HG03039 (cell line): Measurements from ENCODE around the gene RAB22A.

Experiments used
- ATAC-seq: cut with Tn5 transposase; IDR thresholded peaks from one replicate; pipeline ENCODE4 v1.9.1; 2021; ENCODE audit warnings: mild to moderate bottlenecking, moderate library complexity; ENCODE audit not compliant: unreplicated experiment

The RAB22A gene

GRCh38 chr20:58300321-58300720 is 9.2 kb upstream of the RAB22A start:
- no peak for ATAC-seq

DNA sequence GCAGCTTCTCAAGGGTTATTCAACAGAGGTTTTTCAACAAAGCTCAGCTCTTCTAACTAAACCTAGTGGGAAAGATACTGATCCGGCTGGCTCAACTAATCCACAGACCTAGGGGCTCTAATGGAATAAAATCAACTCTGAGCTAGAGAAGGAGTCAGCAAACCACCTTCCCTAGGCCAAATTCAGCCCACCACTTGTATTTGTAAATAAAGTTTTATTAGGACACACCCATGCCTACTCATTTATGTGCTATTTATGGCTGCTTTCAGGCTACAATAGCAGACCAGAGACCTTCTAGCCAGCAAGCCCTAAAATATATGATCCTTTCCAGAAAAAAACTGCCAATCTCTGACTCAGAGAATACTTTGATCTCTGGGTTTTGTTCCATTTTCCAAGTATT is 6.0 kb upstream of the RAB22A start:
- ATAC-seq, result no peak

DNA sequence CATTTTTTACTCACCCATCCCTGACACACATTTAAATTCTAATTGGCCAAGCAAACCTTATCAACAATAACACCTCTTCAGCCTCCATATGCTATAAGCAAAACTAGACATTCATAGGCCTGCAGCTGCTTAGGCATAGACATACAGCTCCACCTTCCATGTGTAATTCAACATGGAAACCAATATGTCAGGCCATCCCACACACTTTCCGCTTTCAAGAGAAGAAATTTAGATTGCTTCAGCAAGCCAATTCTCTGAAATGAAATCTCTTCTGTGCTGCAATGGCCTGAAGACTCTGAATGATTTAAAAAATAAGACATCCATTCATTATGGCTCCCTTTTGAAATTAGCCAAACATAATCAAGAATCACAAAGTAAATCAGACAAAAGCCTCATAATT is 4.5 kb upstream of the RAB22A start:
- no peak for ATAC-seq

- no peak for ATAC-seq
Observed at GRCh38 chr20:58306421-58307261, 2.9 kb upstream of the RAB22A start.

- ATAC-seq, result no peak
Observed at GRCh38 chr20:58307270-58307669, 2.2 kb upstream of the RAB22A start.

DNA sequence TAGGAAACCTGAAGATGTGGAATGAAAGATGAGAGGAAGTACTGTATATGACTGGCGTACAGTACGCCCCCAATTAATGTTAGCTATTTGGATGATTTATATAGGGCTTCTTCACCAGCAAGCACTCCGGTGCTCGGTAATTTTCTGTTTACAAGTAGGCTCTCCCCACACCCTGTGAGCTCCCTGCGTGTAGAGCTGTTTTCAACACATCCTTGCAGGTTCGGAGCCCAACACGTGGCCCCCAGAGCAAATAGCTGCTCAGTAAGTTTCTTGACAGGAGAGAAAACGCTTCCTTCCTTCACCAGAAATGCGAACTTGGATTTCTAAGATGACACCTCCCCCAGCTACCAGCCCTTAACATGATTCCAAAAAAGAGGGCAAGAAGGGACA is 1.2 kb upstream of the RAB22A start:
- ATAC-seq, result no peak

DNA sequence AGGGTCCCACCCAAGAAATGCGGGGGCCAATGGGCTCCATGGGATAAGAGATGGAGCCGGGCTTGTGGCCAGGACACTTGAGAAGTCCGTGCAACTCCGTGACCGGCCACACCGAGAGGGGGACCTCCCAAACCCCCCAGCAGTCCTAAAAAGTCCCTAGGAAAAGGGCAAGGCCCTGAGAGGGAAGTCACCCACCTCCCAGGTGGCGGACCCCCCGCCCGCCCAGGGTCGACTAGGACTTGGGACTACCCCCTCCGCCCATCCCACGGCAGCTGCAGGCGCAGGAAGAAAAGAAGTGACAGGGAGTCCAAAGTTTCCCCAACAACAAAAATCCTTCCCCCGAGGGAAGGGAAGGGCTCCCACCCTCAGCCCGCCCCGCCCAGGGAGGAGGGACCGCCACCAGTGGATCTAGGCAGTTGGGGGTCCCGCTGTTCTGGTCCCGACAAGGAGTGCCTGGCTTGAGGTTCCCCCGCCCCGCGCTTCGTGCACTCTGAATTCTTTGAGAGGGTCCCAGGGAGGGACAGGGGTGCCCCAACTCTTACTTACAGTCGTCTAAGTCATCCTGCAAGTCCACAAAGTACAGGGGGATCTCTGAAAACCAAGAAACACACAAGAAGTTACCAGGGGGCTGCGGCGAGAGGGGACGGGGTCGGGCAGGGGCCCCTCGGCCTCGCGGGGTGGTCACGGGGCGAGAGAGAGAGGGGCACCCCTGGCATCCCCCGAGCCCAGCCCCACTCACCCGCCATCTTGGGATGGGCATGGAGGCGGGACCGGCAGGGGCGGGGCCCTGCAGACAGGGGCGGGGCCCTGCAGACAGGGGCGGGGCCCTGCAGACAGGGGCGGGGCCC is 611 bp upstream of the RAB22A start:
- ATAC-seq, result peak; percentile 43

DNA sequence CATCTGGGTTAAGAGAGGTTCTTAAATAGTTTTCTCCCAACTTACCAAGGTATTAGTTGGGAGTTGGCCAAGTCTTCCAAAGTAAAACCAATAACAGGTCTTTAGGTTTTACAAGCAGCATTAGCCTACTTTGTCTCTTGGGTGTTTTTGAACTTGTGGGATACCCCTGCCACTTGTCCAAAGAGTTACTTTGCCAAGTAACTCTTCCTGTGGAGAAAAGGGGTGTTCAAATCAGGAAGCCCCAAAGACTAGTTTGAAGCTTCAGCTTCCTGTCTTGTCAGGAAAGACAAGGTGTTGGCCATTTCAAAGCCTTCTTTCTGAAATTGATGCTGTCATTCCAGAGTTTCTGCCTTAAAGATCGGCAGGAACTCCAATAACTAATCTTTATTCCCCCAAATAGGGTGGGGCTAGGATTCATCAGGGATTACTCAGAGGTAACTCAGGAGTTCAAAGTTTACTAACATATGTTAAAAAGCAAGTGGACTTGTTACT is 822 bp downstream of the RAB22A start:
- no peak for ATAC-seq

DNA sequence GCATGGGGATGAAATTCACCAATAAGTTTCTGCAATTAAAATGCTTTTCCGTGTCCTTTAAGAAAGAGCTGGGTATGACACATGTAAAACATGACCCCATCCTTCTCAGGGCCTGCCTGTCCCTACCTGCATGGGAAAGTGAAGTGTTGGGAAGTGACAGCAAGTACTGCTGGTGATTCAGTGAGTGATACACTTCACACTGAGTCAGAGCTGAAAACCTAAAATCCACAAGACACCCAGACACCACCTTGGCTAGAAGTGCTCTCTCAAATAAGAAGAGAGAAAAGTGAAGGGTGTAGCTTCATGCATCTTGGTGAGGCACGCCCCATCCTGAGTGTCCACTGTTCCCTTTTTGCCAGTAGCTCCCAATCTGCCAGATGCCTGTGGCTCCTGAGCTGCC is 3.3 kb downstream of the RAB22A start:
- no peak for ATAC-seq

DNA sequence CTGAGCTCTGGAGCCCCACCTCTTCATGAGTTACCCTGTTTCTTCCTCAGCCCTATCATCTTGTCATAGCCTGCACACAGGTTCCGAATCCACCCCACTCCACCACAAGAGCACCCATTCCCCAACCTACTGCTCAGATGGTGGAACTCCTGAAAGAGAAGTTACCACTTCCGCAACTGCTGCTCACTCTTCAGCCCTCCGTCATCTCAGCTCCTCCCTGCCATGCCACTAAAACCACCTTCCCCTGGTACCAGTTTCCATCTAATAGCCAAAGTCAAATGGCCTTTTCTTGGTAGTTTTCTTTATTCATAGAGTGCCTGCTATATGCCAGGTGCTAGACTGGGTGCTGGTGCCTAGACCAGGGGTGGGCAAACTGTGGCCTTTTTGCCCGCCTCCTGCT is 3.9 kb downstream of the RAB22A start:
- no peak for ATAC-seq

DNA sequence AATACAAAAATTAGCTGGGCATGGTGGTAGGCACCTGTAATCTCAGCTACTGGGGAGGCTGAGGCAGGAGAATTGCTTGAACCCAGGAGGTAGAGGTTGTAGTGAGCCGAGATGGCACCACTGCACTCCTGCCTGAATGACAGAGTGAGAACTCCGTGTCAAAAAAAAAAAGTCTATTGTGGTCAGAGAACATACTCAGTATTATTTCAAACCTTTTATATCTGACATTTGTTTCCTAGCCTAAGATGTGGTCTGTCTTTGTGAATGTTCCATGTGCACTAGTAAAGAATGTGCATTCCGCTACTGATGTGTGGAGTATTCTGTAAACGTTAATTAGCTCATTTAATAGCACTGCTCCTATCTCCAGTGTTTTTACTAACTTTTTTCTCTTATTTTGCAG is 11.7 kb downstream of the RAB22A start:
- no peak for ATAC-seq

- ATAC-seq, result no peak
Observed at GRCh38 chr20:58322083-58322482, 12.6 kb downstream of the RAB22A start.

DNA sequence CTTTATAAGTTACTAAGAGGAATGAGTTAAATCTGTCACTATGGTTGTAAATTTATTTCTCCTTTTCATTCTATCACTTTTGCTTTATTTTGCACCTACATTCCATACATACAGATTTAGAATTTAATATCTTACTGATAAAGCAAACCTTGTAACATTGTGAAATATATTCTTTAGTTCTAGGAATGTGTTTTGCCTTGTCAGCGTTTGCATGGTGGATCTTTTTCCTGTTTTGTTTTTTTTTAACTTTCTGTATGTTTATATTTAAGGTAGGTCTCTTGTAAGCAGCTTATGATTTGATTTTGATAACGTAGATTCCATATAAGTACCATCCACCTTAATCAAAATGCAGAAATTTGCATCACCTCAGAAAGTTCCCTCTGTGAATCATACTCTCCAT is 16.4 kb downstream of the RAB22A start:
- ATAC-seq, result no peak

GRCh38 chr20:58327211-58327610 is 17.7 kb downstream of the RAB22A start:
- no peak for ATAC-seq

DNA sequence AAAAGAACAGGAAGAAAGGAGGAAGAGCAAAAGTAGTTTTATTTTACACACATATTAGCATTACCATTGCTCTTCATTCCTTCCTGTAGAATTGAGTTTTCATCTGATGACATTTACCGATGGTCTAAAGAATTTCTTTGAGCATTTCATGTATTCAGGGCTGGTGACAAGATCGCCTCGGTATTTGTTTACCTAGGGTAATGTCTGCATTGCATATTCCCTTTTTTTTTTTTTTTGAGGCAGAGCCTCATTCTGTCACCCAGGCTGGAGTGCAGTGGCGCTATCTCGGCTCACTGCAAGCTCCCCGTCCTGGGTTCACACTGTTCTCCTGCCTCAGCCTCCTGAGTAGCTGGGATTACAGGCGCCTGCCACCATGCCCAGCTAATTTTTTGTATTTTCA is 19.3 kb downstream of the RAB22A start:
- ATAC-seq, result no peak

DNA sequence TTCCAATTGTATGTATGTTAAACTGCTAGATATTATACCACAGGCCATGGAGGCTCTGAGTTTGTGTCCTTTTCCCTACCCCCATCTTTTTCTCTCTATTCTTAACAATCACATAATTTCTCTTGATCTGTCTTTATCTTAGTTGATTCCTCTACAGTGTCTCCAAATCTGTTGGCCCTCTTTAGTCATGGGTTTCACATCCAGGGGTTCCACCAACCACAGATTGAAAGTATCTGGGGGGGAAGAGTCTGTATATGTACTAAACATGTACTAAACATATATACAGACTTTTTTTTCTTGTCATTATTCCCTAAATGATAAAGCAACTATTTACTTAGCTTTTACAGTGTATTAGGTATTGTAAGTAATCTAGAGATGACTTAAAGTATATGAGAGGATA is 20.2 kb downstream of the RAB22A start:
- no peak for ATAC-seq

DNA sequence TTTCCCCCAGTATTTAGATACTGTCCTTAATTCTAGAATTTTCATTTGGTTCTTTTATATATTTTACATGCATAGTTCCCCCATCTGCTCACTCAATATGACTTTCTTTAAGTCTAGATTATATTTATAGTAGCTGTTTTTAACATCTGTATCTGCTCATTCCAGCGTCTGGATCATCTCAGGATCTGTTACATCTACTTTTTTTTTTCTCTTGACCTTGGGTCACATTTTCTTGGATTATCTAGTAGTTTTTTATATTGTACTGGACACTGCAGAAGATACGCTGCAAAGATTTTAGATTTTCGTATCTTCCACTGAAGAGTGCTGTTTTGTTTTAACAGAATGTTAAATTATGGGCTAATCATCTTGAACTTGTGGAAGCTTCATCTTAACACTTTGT is 20.7 kb downstream of the RAB22A start:
- ATAC-seq, result no peak

- no peak for ATAC-seq
Observed at GRCh38 chr20:58330687-58331086, 21.2 kb downstream of the RAB22A start.

DNA sequence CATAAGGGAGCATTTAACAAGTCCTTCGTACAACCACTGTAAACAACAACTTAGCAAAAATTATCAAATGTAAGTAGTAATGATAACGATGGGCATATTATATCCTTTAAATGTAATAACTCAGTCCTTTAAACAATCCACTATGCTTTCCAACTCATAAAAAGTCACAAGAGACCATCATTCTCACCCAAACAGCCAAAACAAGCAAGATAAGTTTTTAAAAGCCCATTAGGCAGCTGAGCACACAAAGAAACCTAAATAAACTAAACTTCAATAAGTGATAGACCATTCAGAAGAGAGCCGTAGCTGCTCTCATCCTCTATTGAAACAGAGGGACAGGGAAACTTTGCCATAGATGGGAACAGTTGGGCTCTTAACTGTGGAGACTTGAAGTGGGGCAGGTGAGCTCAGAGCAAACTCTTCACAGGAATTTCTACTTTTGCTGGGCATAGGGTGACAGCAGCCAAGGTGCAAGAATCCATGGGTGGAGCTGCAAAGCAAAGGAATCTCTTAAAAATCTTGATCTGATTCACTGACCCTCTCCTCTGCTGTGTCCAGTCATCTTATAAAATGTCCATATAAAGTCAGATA is 22.5 kb downstream of the RAB22A start:
- no peak for ATAC-seq

DNA sequence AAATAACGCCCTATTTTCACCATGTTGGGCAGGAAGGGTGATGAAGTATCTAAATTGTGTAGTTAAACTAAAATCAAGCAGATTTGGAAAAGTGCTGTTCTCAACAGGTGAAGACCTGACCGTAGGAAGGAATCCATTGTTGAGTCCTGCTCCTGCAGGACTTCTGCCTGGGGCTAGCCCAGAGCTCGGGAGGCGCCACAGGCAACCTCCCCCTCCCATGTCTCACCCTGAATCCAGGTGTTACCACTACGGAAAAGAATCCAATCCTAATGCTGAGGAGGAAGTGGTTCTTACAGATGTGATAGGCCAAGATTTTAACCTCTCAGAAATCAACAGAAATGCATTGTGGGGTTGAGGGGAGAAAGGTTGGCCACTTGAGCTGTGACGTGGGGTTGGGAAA is 30.2 kb downstream of the RAB22A start:
- no peak for ATAC-seq

DNA sequence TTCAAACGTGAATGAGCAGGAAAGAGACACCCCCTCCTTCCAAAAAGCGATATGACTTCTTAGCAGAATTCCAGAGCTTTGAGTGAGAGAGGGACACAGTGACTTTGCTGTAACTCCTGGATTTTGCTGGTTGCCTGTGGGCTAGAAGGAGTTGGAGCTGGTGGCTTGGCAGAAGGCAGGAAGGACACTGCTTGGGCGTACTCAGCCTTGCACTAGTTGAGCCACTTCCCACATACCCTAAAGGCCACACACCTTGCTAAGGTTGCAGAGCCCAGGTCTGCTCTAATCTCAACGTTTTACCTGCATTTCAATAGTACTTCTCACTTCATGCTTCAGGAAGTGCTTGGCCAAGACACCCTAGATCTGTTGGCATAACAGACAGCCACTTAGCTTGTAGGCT is 30.6 kb downstream of the RAB22A start:
- no peak for ATAC-seq

DNA sequence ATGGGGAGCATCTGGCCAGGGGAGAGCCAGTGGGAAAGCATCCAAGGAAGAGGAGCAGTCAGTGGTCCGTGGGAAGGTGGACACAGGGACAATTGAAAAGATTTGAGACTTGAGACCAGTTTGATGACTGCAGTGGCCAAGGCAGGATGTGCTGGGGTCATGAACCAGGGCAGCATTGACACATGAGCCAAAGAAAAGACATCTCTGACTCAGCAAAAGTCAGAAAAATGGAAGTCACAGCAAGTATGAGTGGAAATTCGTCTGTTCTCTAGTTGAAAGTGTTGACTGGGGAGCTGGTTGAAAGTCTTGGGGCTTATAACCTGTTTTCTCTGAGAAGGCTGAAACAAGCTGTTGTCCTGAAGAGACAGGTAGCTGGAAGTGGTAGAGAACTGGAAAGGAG is 31.3 kb downstream of the RAB22A start:
- no peak for ATAC-seq
